NCI-H2196 treated with DMSO at 0.1 percent for 48 hours (cell line): ENCODE results near the gene SHLD2.
"Not testable (repeated sequence)": the region's sequence is repeated elsewhere in the genome, so short reads cannot be mapped to it uniquely, and the experiment has no call there.

Experiments used
- DNase-seq: peaks from one replicate; lab custom pipeline; 2025; ENCODE audit not compliant: unreplicated experiment; lab: John Stamatoyannopoulos, UW

Gene SHLD2

DNA sequence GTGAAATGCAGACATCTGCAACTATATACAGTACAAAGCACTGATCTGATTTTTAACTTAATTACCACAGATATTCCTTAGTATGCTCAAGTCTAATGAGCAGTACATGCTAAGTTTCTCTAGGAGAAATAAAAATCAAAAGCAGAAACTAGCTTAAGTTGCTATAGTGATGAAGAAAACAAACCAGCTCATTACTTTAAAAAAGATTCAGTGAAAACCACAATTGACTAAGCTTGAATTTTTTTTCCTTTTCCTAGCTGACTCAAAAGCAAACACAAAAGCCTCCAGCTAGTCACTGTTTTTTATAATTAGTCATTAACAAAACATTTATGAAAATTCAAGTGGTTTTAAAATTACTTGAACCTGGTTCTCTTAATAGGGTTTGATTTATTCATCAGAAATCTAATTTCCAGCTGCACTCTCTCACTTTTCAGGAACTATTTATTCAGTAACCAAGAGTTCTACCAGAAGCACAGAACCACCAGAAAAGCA lies 10.7 kb upstream of the SHLD2 start:
- not testable (repeated sequence) for DNase-seq

DNA sequence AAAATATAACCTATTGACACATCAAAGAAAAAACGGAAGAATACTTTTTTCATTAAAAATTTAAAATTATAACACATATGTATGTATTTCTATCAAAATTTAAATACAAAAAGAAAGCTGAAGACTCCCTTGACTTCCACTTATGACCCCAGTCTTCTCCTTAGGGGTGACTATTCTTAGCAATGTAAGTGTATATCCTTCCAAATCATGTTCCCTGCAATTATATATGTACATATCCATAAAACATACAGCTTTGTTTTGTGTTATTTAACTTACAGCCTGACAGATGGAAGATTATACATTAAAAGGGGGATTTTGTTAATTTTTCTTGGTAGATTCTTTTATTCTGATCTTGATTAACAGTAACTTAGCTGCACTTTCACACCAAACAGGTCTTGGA lies 9.5 kb upstream of the SHLD2 start:
- no peak for DNase-seq

DNA sequence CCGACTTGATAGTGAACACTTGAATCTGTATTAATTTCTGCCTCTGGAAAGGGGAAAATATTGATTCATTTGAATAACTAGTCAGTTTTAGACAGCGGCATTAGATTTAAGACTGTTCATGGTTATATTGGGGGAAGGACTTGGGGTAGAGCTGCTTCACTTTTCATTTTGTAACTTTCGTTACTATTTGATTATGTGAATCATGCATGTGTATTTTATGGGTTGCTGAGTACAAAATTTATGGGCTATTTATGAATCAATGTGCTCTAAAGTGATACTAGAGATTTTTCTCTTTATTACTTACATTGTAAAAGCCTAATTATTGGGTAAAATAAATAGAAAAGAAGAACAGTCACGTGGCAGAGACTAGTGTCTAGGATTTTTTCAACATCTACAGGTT lies 5.3 kb upstream of the SHLD2 start:
- no peak for DNase-seq

DNA sequence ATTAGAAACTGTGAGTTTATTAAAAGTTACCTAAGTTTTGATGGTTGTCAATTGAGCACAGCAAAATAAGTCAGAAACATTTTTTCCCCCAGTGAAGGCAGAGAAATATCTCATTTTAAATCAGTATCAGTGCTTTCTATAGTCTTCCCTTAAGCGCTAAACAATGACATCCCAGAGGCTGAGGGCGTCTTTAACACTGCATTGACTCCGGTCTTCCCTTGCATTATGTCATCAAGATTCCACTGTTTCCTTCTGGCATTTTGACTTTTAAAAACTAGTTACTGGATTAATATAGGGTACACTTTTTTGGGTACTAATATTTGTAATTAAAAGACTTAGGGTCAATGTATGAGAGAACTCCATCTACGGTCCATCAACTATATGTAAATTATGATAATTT lies 4.2 kb upstream of the SHLD2 start:
- no peak for DNase-seq

DNA sequence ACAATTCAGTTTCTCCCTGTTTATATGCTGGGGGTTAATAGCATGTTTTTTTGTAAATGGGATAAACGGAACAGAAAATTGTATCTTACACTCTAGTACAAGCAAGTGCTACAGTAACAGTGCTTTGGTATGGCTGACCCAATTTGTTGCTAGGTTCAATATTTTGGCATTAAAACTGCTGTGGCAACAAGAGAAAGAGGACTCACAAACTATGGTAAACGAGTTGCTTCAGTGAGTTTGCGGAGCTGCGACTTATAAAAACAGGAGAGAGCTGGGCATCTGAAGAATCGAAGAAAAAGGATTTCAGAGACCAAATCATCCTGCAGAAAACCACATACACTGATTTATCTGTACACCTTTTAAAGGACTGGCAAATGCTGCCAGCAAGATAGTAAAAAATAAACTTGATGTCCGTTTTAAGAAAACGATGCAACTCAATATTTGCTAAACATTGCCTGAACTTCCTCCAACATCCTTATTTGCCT lies 2.6 kb upstream of the SHLD2 start:
- no peak for DNase-seq

DNA sequence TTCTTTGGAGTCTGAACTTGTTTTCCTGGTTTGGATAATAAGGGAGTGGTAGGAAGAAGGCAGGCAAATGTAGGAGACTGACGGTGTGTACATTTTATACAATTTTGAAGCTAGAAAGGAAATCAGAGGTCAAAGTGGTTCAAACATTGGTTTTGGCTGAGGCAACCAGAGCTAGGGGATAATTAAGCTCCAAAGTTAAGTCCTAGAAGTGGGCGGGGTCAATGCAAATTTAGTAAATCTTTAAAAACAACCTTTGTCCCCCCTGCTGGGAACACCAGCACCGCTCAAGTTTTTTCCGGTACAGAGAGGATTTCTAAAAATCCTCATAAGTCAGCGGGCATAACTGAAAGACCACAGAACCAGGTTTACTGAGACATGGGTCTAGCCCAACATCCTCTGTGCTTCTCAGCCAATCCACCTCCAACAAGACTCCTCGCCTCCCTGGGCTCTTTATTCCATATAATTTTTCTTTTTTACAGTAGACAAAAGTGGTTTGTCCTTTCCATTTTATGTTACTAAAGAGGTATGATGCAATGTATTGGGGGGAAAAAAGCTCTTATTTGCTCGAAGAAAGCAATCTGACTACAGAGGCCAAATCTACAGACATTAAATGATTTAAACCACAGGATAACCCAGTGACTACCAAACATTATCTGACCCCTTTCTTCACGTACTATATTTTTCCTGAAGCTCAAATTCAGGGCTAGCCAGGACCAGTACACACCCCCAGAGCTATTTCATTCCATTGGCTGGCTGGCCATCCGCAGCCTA lies 2.0 kb upstream of the SHLD2 start:
- DNase-seq = no peak

DNA sequence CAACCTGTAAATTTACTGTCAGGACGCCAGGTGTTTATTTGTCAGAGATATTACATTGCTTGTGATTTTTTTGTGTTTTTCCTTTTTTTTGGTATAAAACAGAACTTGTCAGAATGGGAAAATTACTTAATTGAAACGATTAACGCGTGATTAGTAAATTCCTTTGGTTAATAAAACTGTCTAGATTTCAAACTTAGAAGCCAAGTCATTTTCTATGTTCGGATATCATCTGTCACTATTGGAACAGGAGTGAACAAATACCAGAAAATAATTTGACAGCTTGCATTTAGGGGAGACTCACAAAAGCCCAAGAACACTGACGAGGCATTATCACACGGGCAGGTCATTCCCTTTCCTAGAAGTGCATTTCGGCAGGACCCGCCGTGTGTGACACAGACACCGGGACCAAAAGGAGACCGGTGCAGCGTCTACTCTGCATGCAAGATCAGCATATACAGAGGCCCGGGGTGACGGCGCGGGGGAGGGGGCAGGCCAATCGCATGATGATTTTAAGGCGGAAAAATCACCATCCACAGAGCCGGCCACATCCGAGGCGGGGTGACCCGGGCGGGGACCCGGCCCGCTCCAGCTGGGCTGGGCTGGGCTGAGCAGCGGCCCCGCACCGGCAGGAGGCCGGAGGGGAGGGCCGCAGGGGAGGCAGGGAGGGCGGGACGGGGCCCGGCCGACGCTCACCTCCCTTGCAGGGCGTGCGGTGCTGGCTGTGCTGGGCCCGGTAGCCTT lies 1.2 kb upstream of the SHLD2 start:
- no peak for DNase-seq

DNA sequence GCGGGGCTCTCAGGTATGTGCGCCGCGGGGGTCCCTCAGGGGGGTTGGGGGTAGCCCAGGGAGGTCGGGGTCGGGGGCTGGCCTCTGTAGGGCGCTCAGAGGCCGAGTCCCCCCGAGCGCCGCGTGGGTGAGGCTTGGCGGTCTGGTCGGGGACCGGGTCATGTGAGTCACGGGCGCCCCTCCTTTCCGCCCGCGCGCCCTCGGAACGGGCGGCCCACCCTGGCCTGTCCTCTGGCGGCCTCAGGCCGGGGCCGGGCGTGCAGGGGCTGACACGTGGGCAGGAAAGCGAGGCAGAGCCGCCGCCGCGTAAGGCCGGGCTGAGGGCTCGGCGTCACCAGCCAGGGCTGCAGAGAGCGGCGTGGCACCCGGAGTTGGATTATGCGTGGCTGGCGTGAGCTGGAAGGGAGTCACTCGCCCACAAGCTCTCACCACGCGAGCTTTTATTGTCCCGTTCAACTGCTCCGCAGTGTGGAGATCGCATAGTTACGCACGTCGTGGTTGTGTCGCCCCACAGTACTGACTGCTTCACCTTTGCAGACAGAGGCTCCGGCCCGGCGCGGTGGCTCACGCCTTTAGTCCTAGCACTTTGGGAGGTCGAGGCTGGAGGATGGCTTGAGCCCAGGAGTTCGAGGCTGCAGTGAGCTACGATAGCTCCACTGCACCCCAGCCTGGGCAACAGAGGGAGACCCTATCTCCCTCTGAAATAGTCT lies 385 bp downstream of the SHLD2 start:
- DNase-seq = no peak

DNA sequence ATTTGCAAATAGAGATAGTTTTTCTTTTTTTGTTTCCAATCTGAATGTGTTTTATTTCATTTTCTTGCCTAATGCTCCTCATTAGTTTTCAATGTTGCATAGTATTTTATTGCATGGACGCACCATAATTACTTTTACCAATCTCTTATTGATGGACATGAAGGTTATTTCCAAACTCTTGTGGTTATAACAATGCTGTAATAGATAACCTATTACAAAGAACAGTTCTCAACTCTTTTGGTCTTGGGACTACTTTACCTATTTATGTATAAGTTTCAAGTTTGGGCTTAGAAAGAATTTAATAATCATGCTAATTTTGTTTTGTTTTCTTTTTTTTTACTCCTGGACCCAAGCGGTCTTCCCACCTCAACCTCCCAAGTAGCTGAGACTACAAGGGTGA lies 7.0 kb downstream of the SHLD2 start:
- no peak for DNase-seq

DNA sequence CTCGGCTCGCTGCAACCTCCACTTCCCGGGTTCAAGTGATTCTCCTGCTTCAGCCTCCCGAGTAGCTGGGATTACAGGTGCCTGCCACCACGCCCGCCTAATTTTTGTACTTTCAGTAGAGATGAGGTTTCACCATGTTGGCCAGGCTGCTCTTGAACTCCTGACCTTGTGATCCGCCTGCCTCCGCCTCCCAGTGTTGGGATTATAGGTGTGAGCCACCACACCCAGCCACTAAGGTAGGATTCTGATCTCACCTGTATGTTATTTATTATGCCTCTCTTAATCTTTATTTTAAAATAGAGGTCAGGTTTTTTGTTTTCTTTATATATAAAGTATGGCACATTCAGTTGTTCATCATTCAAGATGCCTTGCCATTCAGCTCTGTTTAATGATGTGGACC lies 9.7 kb downstream of the SHLD2 start:
- DNase-seq = not testable (repeated sequence)

DNA sequence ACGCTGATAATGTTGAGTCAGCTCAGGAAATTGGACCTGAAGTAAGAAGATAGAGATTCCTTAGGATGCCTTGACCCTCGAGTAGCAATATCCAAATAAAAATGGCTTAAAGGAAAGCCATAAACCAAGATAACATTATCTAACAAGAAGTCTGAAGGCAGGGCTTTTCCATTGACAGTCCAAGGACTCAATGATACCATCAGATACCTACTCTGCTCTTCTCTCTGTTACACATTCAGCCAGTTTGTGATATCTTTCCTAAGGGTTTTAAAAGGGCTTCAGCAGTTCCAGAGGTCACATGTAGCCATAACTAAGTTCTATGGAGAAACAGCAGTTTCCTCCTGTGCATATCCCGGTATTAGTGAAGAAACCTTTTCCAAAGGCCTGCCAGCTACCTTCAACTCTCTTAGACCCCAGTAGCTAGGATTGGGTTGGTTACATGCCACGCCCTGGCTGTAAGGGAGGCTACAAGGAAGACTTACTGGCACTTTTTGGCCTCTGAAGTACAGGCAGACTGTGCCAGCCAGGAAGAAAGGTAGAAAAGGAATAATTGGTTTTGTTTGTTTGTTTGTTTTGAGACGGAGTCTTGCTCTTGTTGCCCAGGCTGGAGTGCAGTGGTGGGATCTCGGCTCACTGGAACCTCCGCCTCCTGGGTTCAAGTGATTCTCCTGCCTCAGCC lies 10.6 kb downstream of the SHLD2 start:
- DNase-seq = no peak

DNA sequence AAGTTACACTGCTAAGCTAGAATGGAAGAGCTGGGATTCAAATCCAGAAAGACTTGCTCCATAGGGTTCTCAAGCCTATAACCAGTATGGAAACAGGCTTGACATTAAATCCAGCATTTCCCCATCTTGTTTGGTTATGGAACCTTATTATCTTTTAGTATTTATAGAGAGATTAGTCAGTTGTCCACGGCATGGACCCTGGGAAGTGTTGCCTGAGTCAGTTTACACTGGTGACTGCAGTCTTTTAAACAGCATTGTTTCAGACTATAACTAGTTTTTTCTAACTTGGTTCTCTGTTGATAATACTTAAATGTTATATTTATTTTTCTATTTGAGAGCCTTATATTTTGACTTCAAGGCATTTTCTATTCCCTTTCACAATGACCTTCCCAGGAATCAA lies 23.1 kb downstream of the SHLD2 start:
- DNase-seq = not testable (repeated sequence)

DNA sequence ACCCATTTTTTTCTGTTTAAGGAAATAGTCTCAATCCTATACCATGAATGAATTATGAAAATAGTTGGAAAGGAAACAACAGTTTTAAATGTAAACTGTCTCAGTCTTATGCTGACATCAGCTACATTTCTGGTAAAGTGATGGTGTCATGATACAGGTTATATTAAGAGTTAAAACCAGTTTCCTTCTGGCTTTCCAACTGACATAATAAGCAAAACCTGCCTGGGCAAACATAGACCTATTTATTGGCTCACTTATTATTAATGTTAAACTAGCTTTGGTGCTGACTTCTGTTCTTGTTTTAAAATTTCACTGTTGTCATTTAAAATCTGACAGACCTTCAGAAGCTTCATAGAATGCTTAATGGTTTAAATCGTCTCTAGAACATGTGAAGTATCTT lies 24.0 kb downstream of the SHLD2 start:
- not testable (repeated sequence) for DNase-seq

DNA sequence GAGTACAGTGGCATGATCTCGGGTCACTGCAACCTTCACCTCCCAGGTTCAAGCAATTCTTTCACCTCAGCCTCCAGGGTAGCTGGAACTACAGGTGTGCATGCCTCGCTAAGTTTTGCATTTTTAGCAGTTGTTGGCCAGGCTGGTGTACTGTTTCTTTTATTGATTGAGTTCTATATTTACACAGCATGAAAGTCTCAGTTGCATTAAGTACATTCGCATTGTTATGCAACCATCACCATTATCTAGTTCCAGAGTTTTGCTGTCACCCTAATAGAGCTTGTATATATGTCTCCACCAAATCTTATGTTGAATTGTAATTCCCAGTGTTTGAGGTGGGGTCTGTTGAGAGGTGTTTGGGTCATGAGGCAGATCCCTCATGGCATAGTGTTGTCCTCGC lies 28.3 kb downstream of the SHLD2 start:
- DNase-seq = not testable (repeated sequence)

DNA sequence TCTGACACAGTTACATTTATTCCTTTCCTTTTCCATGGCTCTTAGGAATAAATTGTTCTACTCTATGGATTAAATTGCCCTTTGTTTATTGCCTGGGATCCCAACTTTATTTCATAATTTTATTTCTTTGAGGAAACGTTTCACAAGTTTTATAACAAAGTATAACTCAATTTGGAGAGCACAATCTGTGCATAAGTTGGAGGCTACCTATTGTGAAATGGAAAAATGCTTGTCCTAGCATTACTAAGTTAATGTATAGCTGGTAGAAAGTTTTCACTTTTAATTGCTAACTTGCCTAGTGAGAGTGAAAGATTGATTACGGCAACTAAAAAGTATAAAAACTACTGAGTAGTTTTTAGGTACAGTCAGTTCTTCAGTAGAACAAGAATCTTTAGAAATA lies 32.0 kb downstream of the SHLD2 start:
- DNase-seq = not testable (repeated sequence)

DNA sequence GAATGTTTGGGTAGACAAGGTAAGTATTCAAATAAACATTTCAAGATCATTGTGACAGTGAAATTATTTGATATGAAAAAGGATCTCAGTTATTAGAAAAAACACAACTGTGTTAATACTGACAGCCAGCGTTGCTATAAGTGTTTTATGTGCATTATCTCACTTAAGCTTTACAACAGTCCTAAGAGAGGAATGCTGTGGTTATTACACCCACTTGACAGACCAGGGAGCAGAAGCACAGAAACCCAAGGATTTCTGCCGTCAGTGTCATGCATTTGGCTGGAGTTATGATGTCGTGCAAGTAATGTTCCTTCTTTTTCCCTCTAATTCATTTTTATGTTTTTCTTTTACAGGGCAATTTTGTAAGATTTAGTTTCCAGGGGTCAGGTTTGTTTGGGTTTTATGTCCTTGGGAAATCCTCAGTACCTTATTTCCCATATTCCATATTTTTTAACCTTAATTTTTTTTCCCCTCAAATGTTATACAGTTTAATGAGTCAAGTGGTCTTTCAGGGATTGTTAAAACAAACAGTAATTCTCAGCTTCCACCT lies 32.7 kb downstream of the SHLD2 start:
- not testable (repeated sequence) for DNase-seq

DNA sequence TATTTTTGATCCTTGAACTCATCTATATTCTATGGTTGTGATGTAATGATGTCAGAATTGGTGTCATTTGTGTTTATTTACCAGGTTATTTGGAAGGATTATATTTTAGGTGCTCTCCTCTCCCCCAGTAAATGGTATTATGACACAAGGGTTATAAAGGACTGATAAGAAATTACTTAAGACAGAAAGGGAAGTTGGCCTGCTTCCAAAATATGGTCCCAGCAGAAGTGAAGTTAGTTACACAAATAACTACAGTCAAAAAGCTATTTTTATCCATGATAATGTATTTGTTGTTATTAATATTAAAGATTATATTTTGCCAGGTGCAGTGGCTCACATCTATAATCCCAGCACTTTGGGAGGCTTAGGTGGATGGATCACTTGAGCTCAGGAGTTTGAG lies 37.2 kb downstream of the SHLD2 start:
- not testable (repeated sequence) for DNase-seq

DNA sequence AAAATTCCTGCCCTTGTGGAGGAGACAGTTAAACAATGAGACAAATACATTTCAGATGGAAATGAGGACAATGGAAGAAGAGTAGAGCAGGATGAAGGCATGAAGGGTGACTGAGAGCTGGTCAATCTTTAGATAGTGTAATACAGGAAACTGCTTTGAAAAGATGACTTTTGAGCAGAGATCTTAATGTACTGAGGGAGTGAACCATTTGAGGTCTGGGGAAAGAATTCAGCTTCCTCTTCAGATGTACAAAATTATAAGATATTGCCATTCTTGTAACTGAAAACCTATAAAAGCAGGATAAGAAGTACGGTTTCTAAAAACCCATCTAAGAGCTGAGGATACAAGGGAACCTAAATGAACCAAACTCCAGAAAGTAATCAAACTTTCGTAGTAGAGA lies 38.9 kb downstream of the SHLD2 start:
- not testable (repeated sequence) for DNase-seq

DNA sequence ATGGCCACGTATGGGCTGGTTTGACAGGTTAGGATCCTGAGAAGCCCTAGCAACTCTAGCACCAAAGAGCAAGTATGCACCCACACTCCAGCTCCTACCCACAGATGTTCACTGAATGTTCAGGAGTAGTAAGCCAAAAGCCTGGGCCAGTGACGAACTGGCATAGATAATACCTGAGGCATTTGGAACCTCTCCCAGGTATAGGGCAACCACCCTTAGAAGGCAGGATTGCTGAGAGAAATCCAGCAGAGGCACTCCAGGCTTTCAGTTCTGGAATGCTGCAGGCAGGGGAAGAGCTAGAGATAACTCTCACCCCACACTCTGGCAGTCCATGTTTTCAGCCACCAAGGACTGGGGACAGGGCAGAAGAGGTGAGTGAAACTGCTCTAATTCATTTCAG lies 39.4 kb downstream of the SHLD2 start:
- not testable (repeated sequence) for DNase-seq

DNA sequence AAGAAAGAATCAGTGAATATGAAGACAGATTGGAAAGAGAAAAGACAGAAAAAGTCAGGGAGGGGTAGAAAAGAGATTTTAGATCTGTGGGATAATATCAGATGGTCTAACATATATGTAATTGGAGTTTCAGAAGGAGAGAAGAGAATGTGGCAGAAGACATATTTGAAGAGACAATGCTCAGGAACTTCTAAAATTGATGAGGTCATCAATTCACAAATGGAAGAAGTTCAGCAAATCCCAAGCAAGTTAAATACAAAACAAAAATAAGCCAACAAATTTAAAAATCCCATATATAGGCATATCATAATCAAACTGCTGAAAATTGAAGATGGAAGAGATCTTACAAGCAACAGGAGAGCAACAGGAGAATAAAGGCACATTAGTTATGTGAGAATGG lies 42.5 kb downstream of the SHLD2 start:
- not testable (repeated sequence) for DNase-seq
